ENCODE measurements around the gene RBMS3.

DNA sequence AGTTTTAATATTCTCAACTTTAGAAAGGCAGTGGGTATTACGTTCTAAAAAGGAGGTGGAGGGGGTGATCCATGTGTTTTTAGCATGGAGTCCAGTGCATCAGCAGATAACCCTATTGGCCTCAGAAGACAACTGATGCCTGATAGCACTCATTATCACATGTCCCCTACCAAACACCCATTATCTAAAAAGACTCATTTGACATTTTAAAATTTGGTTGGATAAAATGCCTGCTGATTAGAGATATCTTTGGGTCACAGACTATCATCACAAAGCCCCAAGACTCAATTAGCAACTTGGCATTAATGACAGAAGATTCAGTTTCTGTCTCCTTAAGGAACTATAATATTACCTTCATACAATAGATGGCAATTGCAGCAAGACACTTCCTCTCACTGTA is 589.3 kb downstream of the RBMS3 start:
- TF ChIP-seq, protein P1, sequence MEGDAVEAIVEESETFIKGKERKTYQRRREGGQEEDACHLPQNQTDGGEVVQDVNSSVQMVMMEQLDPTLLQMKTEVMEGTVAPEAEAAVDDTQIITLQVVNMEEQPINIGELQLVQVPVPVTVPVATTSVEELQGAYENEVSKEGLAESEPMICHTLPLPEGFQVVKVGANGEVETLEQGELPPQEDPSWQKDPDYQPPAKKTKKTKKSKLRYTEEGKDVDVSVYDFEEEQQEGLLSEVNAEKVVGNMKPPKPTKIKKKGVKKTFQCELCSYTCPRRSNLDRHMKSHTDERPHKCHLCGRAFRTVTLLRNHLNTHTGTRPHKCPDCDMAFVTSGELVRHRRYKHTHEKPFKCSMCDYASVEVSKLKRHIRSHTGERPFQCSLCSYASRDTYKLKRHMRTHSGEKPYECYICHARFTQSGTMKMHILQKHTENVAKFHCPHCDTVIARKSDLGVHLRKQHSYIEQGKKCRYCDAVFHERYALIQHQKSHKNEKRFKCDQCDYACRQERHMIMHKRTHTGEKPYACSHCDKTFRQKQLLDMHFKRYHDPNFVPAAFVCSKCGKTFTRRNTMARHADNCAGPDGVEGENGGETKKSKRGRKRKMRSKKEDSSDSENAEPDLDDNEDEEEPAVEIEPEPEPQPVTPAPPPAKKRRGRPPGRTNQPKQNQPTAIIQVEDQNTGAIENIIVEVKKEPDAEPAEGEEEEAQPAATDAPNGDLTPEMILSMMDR (IDR thresholded peaks at IDR 0.05): no peak
- TF ChIP-seq POLR2AphosphoS5 (IDR thresholded peaks at IDR 0.05) (no peak), POLR2A (IDR thresholded peaks at IDR 0.05) (no peak), EP300 (IDR thresholded peaks at IDR 0.05) (no peak)
